Astrocyte of the cerebellum (primary cell): ENCODE data around the gene MROH9.

Source experiments
- DNase-seq: peaks from one replicate; pipeline ENCODE4 v3.0.0-alpha.2; 2011; ENCODE audit warnings: low read depth
- H3K4me3 ChIP-seq: 2 replicates; pipeline ENCODE4 v1.5.1; 2011; ENCODE audit warnings: mild to moderate bottlenecking, low read depth, low read length, moderate library complexity
- in situ Hi-C: cut with HindIII; loops from 2 replicates; pipeline ENCODE4 v1.10.0; 2017; ENCODE audit warnings: low sequenced_read_pairs
- TF ChIP-seq, protein P1 (sequence below): IDR thresholded peaks from 2 replicates; pipeline ENCODE4 v1.5.1; 2012; ENCODE audit warnings: low read length, low read depth, moderate library complexity, mild to moderate bottlenecking; ENCODE audit errors: missing control alignments

The MROH9 gene

DNA sequence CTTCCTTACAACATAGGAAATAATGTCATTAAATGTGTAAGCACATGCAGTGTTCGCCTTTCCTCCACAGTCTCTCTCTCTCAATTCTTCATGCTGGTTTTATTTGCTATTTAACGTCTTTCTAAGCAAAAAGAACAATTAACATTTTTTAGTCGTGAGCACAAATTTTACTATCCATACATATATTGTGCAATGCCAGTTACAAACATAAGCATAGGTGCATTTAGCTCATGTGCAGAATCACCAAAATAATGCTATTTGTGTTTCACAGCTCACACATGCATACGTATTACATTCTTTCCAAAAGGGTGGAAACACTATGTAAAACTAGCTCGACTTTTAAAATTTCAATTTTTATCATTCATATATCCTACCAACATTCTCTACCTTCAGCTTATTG lies 52.1 kb downstream of the MROH9 start:
- H3K4me3 ChIP-seq, result no peak overlapping the region
- no peak for DNase-seq
- in situ Hi-C loops, result no loop called here
- TF ChIP-seq, protein P1, sequence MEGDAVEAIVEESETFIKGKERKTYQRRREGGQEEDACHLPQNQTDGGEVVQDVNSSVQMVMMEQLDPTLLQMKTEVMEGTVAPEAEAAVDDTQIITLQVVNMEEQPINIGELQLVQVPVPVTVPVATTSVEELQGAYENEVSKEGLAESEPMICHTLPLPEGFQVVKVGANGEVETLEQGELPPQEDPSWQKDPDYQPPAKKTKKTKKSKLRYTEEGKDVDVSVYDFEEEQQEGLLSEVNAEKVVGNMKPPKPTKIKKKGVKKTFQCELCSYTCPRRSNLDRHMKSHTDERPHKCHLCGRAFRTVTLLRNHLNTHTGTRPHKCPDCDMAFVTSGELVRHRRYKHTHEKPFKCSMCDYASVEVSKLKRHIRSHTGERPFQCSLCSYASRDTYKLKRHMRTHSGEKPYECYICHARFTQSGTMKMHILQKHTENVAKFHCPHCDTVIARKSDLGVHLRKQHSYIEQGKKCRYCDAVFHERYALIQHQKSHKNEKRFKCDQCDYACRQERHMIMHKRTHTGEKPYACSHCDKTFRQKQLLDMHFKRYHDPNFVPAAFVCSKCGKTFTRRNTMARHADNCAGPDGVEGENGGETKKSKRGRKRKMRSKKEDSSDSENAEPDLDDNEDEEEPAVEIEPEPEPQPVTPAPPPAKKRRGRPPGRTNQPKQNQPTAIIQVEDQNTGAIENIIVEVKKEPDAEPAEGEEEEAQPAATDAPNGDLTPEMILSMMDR, result no peak

DNA sequence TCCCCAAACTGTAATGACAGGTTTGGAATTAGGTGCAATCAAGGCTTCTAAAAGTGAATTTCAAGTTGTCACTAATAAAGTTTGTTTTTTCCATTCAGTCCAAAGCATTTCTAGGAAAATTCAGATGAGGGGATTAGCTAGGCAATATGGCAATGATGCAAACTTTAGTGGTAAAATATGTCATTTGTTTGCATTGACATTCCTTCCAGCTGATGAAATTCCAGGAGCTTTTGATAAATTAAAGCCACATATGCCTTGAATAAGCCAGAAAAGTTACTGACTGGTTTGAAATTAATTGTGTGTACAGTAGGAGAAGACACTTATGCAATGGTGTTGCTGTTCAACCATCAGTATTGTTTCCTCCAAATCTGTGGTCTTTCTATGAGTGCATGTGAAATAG lies 57.8 kb downstream of the MROH9 start:
- no peak overlapping the region for H3K4me3 ChIP-seq
- DNase-seq, result no peak
- in situ Hi-C loops, result no loop called here
- TF ChIP-seq, protein P1, result no peak

DNA sequence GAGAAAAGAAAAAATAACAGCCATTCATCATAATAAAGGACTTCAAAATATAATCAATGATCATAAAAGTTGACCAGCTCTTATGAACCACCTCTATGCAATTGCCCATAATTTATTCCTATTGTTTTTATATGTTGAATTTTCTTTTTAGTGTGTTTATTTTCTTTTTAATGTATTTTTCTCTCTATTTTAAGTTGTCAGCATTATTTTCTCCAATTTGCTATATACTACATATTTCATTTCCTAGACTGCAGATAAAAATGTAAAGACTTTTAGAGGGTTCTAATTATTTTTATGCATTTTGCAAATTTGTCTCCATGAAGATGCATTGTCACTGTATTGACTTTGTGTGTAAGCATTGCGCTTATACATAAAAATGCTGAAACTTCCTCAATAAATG lies 58.4 kb downstream of the MROH9 start:
- TF ChIP-seq, protein P1, result no peak
- in situ Hi-C loops, result no loop called here
- no peak overlapping the region for H3K4me3 ChIP-seq
- no peak for DNase-seq

DNA sequence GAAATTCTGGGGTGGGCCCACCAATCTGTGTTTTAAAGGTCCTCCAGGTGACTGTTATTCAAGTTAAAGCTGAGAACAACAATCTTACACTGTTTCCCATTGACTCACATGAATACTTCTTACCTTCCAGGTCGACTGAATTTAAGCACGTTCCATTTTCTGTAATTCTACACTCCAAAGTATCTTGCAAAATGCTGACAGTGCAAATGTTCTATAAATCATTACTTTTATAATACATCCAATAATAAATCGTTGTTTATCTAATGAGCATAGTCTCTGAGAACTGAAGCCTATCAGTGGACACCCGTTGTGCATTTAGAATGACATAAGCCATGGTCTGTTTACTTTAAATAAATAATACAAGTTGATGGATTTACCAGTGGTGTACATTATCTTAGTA lies 79.5 kb downstream of the MROH9 start:
- in situ Hi-C loops, result no loop called here
- DNase-seq, result no peak
- H3K4me3 ChIP-seq, result no peak overlapping the region
- TF ChIP-seq, protein P1, result no peak

DNA sequence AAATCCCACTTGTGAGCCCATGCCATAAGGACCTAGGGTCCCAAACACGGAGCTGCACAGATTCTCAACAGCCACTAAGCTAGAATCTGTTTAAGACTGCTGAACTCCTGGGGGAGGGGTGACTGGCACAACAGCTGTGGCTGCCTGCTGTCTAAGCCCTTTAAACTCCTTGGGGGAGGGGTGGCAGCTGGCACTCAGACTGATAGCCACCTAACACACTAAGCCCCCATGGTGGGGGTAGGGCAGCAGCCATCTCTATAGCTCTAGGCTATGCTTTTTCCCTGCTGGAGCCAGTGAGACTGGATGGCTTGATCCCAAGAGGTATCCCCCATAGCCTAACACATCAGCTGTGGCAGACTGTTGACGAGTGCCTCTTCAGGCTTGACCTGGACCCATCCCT lies 82.1 kb downstream of the MROH9 start:
- no peak overlapping the region for H3K4me3 ChIP-seq
- TF ChIP-seq, protein P1, result no peak
- no peak for DNase-seq
- in situ Hi-C loops, result no loop called here

DNA sequence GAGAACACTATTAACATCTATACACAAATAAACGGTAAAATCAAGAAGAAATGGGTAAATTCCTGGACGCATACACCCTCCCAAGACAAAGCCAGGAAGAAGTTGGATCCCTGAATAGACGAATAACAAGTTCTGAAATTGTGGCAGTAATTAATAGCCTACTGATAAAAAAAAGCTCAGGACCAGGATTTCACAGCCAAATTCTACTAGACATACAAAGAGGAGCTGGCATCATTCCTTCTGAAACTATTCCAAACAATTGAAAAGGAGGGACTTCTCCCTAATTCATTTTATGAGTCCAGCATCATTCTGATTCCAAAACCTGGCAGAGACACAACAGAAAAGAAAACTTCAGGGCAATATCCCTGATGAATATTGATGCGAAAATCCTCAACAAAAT lies 84.6 kb downstream of the MROH9 start:
- TF ChIP-seq, protein P1, result no peak
- H3K4me3 ChIP-seq, result no peak overlapping the region
- no peak for DNase-seq
- in situ Hi-C loops, result no loop called here

DNA sequence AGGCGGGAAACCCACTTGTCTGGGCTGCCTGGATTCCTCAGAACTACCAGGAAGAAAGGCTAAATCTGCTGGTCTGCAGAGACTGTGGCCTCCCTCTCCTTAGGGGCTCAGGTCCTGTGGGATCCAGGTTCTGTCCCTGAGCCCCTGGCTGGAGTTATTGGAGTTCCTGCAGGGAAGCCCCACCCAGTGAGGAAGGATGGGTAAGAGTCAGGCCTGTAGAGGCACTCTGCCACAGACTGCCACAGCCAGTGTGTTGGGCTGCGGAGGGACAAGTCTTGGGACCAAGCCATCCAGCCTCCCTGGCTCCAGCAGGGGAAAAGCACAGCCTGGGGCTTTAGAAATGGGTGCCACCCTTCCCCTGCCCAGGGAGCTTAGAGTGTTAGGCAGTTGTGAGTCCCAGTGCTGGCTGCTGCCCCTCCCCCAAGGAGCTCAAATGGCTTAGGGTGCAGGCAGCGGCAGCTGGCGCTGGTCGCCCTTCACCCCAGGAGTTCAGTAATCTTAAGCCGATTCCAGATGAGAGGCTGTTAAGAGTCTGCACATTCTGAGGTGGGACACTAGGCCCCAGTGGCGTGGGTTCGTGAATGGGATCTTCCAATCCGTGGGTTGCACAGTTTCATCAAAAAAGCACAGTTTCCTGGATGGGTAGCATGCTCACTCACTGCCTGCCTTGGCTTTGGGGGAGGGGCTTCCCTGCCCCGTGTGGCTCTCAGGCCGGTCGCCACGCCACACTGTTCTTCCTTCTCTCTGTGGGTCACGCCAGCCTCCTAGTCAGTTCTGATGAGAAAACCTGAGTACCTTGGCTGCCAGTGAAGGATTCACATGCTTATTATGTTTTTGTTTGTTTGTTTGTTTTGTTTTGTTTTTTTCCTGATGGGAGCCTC lies 97.7 kb downstream of the MROH9 start:
- no peak for DNase-seq
- H3K4me3 ChIP-seq, result no peak overlapping the region
- in situ Hi-C loops, result no loop called here
- TF ChIP-seq, protein P1, result no peak
